ENCODE measurements around the gene APOA1.

Gene APOA1

GRCh38 chr11:116787786-116788486 is 49.5 kb downstream of the APOA1 start, which contains the start of gene ZPR1 (continued):
- no peak for TF ChIP-seq TSHZ1 (tag by site-specific recombination; IDR thresholded peaks at IDR 0.05; ENCODE audit: borderline replicate concordance)
- no peak for TF ChIP-seq ZNF18 (tag by site-specific recombination; IDR thresholded peaks at IDR 0.05)
- TF ChIP-seq OVOL3 (tag by site-specific recombination; IDR thresholded peaks at IDR 0.05), result no peak
- TF ChIP-seq ZNF747 (tag by site-specific recombination; IDR thresholded peaks at IDR 0.05), result no peak
- no peak for TF ChIP-seq ATF2 (tag by site-specific recombination; IDR thresholded peaks at IDR 0.05; ENCODE audit: low read depth)
- no peak for TF ChIP-seq ZNF488 (tag by site-specific recombination; IDR thresholded peaks at IDR 0.05)
- no peak for TF ChIP-seq ZNF658 (tag by site-specific recombination; IDR thresholded peaks at IDR 0.05)
- no peak for TF ChIP-seq ZNF701 (tag by site-specific recombination; IDR thresholded peaks at IDR 0.05)
- TF ChIP-seq ZEB2 (tag by site-specific recombination; IDR thresholded peaks at IDR 0.05), result no peak
- no peak for TF ChIP-seq ZNF112 (tag by site-specific recombination; IDR thresholded peaks at IDR 0.05)
- 0 out of 2 replicates have a peak, but pooled peaks have one; percentile 46 for TF ChIP-seq ZNF2 (tag by site-specific recombination; IDR thresholded peaks at IDR 0.05)
- TF ChIP-seq ZNF10 (tag by site-specific recombination; IDR thresholded peaks at IDR 0.05), result no peak
- no peak for TF ChIP-seq ZNF140 (tag by site-specific recombination; IDR thresholded peaks at IDR 0.05)
- no peak for TF ChIP-seq ZNF501 (tag by site-specific recombination; IDR thresholded peaks at IDR 0.05)
- TF ChIP-seq ZBTB44 (tag by site-specific recombination; IDR thresholded peaks at IDR 0.05), result no peak
- TF ChIP-seq ZNF654 (tag by site-specific recombination; IDR thresholded peaks at IDR 0.05; ENCODE audit: low read depth), result no peak
- TF ChIP-seq ZNF555 (tag by site-specific recombination; conservative IDR thresholded peaks at IDR 0.05), result no peak
- no peak for TF ChIP-seq ZNF214 (tag by site-specific recombination; IDR thresholded peaks at IDR 0.05; ENCODE audit: borderline replicate concordance)
- no peak for TF ChIP-seq ZNF16 (tag by site-specific recombination; IDR thresholded peaks at IDR 0.05; ENCODE audit: low read depth)
- TF ChIP-seq ZNF175 (tag by site-specific recombination; IDR thresholded peaks at IDR 0.05), result no peak
- no peak for TF ChIP-seq REST (tag by site-specific recombination; IDR thresholded peaks at IDR 0.05)
- no peak for TF ChIP-seq ZNF473 (tag by site-specific recombination; IDR thresholded peaks at IDR 0.05)
- TF ChIP-seq ZBTB21 (tag by site-specific recombination; IDR thresholded peaks at IDR 0.05), result peak; percentile 71
- no peak for TF ChIP-seq ZNF548 (tag by site-specific recombination; IDR thresholded peaks at IDR 0.05)
- no peak for TF ChIP-seq TCF7L2 (IDR thresholded peaks at IDR 0.05; ENCODE audit: borderline replicate concordance, low read depth, low read length)
- no peak for TF ChIP-seq ZNF416 (tag by site-specific recombination; IDR thresholded peaks at IDR 0.05)
- TF ChIP-seq ZNF155 (tag by site-specific recombination; IDR thresholded peaks at IDR 0.05), result no peak
- TF ChIP-seq KLF16 (tag by site-specific recombination; IDR thresholded peaks at IDR 0.05), result no peak; the same call in 1 of the 2 replicates
- TF ChIP-seq ZNF664 (tag by site-specific recombination; IDR thresholded peaks at IDR 0.05), result no peak
